ENCODE measurements around the gene TTI1.

GRCh38 chr20:37933786-37934633 is 99.2 kb downstream of the TTI1 start:
- TF ChIP-seq POLR2A (IDR thresholded peaks at IDR 0.05) (no peak), EP300 (IDR thresholded peaks at IDR 0.05) (no peak), CTCF (IDR thresholded peaks at IDR 0.05) (no peak), POLR2AphosphoS5 (IDR thresholded peaks at IDR 0.05) (no peak)

All from stomach (tissue), 4 donors.